Body of pancreas (tissue), 4 donors: ENCODE data around the gene RBM4.
A peak's percentile ranks its signal among the peaks of the same experiment; 100 is the strongest.

Experiments used
- POLR2A ChIP-seq, 3 donors: fragments of 450-650 bp; IDR thresholded peaks; one replicate each; pipeline ENCODE4 v1.6.1; 2016; ENCODE audit warnings: antibody characterized with exemption in 3 of 3, mild to moderate bottlenecking in 2 of 3
- TF ChIP-seq, protein P1 (sequence below), 7 experiments: fragments of 450-650 bp in 4 of 7; fragments of 200-600 bp in 3 of 7; sonication (generic) in 3 of 7; IDR thresholded peaks; one replicate each; pipeline ENCODE4 v1.5.1; 2016 to 2019; ENCODE audit warnings: antibody characterized with exemption in 7 of 7

DNA sequence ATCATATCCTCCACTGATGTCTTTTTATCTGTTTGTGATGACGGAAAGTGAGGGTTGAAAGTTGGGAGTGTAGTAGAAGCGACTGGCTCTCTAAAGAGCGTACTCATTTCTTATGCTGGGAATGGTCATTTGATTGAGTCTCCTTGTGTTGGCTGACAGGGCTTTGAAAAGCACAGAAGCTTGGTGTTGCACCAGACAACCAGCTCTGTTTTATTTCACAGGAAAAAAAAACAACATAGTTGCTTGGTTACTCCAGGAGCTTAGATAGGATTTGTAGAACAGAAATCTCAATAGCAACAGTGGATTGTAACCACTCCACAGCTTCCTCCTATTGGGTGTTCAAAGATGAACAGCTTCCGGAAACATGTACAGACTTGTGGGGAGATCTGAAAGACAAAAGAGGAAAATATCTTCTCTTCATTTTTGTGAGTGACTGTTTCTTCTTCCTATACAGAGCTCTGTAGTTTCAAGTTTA, 19.4 kb upstream of the RBM4 start:
- TF ChIP-seq POLR2A (IDR thresholded peaks at IDR 0.05): peak in 2 of 3 donors; percentile 25 to 62
- TF ChIP-seq, protein P1, sequence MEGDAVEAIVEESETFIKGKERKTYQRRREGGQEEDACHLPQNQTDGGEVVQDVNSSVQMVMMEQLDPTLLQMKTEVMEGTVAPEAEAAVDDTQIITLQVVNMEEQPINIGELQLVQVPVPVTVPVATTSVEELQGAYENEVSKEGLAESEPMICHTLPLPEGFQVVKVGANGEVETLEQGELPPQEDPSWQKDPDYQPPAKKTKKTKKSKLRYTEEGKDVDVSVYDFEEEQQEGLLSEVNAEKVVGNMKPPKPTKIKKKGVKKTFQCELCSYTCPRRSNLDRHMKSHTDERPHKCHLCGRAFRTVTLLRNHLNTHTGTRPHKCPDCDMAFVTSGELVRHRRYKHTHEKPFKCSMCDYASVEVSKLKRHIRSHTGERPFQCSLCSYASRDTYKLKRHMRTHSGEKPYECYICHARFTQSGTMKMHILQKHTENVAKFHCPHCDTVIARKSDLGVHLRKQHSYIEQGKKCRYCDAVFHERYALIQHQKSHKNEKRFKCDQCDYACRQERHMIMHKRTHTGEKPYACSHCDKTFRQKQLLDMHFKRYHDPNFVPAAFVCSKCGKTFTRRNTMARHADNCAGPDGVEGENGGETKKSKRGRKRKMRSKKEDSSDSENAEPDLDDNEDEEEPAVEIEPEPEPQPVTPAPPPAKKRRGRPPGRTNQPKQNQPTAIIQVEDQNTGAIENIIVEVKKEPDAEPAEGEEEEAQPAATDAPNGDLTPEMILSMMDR (IDR thresholded peaks at IDR 0.05): no peak
